Measurements from ENCODE around the gene TLE3. TPM values are rescaled to one million over a fixed set of nuclear protein-coding genes. Genes with fewer than 3 reads are reported as not detected.

The TLE3 gene
- total RNA-seq, 3 donors from 2014 or later: 67.0 to 73.9 (median 73.4) TPM

GRCh38 chr15:70063261-70063925 lies 34.3 kb downstream of the TLE3 start:
- Histone ChIP-seq H3K27ac (peak overlapping the region in 1 of 2 donors; percentile 72), H3K9me3 (no peaks in the 10 kb centered on the region), H3K36me3 (peaks cover 12% of the 10 kb centered on the region), H3K27me3 (no peaks in the 10 kb centered on the region), H3K4me3 (no peak overlapping the region), H3K4me1 (no peaks in the 10 kb centered on the region)
- intact Hi-C loops (cut with DNase I; ENCODE audit: low total_unique reads): no loop called here
- DNase-seq (ENCODE audit: low spot score in 2 of 2): no peak
- TF ChIP-seq, protein P1, sequence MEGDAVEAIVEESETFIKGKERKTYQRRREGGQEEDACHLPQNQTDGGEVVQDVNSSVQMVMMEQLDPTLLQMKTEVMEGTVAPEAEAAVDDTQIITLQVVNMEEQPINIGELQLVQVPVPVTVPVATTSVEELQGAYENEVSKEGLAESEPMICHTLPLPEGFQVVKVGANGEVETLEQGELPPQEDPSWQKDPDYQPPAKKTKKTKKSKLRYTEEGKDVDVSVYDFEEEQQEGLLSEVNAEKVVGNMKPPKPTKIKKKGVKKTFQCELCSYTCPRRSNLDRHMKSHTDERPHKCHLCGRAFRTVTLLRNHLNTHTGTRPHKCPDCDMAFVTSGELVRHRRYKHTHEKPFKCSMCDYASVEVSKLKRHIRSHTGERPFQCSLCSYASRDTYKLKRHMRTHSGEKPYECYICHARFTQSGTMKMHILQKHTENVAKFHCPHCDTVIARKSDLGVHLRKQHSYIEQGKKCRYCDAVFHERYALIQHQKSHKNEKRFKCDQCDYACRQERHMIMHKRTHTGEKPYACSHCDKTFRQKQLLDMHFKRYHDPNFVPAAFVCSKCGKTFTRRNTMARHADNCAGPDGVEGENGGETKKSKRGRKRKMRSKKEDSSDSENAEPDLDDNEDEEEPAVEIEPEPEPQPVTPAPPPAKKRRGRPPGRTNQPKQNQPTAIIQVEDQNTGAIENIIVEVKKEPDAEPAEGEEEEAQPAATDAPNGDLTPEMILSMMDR (IDR thresholded peaks at IDR 0.05): no peak
- TF ChIP-seq POLR2A (IDR thresholded peaks at IDR 0.05) (no peak), POLR2AphosphoS5 (IDR thresholded peaks at IDR 0.05) (no peak)

- Histone ChIP-seq H3K9me3 (no peaks in the 10 kb centered on the region), H3K27ac (peak overlapping the region; percentile 13 to 72), H3K27me3 (no peaks in the 10 kb centered on the region), H3K4me1 (no peaks in the 10 kb centered on the region), H3K36me3 (peaks cover 12% of the 10 kb centered on the region), H3K4me3 (peak overlapping the region in 2 of 3 donors; percentile 33 to 46)
- DNase-seq (ENCODE audit: low spot score in 2 of 2): peak; percentile 77 to 93
- TF ChIP-seq POLR2AphosphoS5 (IDR thresholded peaks at IDR 0.05) (peak in 2 of 3 donors; percentile 42 to 57), POLR2A (IDR thresholded peaks at IDR 0.05) (no peak)
- intact Hi-C loops (cut with DNase I; ENCODE audit: low total_unique reads): no loop called here
Measured at GRCh38 chr15:70062321-70062956, 35.3 kb downstream of the TLE3 start.

DNA sequence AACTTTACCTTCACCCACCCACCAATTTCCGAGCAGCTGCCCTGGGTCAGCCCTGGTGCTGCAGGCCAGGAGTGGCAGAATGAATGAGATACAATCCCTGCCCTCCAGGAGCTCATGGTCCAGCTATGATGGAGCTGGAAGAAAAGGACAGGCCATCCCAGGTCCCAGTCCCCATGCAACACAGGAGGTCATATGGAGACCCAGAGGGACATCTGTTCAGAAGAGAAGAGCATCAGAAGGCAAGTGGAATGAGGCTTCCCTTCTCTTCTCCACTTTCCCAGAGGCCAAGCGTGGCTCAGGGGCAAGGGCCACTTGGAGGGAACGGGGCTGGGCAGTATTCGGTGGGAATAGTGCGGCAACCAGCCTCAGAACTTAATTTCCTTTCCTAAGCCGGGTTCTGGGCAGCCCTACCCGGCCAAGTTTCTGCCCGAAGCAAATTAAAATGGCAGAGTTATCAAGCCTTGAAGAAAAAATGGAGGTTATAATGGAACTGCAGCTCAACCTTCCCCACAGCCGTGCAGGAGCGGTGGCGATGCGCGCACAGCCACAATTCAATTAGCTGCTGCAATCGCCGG lies 35.9 kb downstream of the TLE3 start:
- Histone ChIP-seq H3K36me3 (peaks cover 12% of the 10 kb centered on the region), H3K9me3 (no peaks in the 10 kb centered on the region), H3K4me3 (peak overlapping the region in 2 of 3 donors; percentile 33 to 46), H3K4me1 (no peaks in the 10 kb centered on the region), H3K27ac (no peak overlapping the region), H3K27me3 (no peaks in the 10 kb centered on the region)
- intact Hi-C loops (cut with DNase I; ENCODE audit: low total_unique reads): no loop called here
- TF ChIP-seq POLR2AphosphoS5 (IDR thresholded peaks at IDR 0.05) (no peak), POLR2A (IDR thresholded peaks at IDR 0.05) (no peak)
- TF ChIP-seq, protein P1 (IDR thresholded peaks at IDR 0.05): no peak
- DNase-seq (ENCODE audit: low spot score in 2 of 2): no peak

- Histone ChIP-seq H3K9me3 (no peaks in the 10 kb centered on the region), H3K4me3 (no peak overlapping the region), H3K36me3 (peaks cover 12% of the 10 kb centered on the region), H3K27ac (no peak overlapping the region), H3K4me1 (no peaks in the 10 kb centered on the region), H3K27me3 (no peaks in the 10 kb centered on the region)
- TF ChIP-seq POLR2AphosphoS5 (IDR thresholded peaks at IDR 0.05) (no peak), POLR2A (IDR thresholded peaks at IDR 0.05) (no peak)
- TF ChIP-seq, protein P1 (IDR thresholded peaks at IDR 0.05): no peak
- no peak for DNase-seq (ENCODE audit: low spot score in 2 of 2)
- intact Hi-C loops (cut with DNase I; ENCODE audit: low total_unique reads): no loop called here
Measured at GRCh38 chr15:70060993-70061305, 36.8 kb downstream of the TLE3 start.

GRCh38 chr15:70060214-70060992 lies 37.3 kb downstream of the TLE3 start:
- Histone ChIP-seq H3K27me3 (no peaks in the 10 kb centered on the region), H3K9me3 (no peaks in the 10 kb centered on the region), H3K27ac (no peak overlapping the region), H3K4me1 (no peaks in the 10 kb centered on the region), H3K36me3 (peaks cover 12% of the 10 kb centered on the region), H3K4me3 (no peak overlapping the region)
- intact Hi-C loops (cut with DNase I; ENCODE audit: low total_unique reads): no loop called here
- no peak for DNase-seq (ENCODE audit: low spot score in 2 of 2)
- no peak for TF ChIP-seq POLR2A (IDR thresholded peaks at IDR 0.05)
- TF ChIP-seq, protein P1 (IDR thresholded peaks at IDR 0.05): no peak
